Suprapubic skin (tissue), 4 donors: ENCODE results near the gene CKMT1B.
"Not testable (repeated sequence)": the region's sequence is repeated elsewhere in the genome, so short reads cannot be mapped to it uniquely, and the experiment has no call there.

Experiments
- CTCF ChIP-seq, 2 donors: fragments of 200-600 bp in 1 of 2; fragments of 450-650 bp in 1 of 2; sonication (generic) in 1 of 2; IDR thresholded peaks; one replicate each; pipeline ENCODE4 v1.5.1; 2016 to 2019; ENCODE audit warnings: antibody characterized with exemption in 2 of 2, mild to moderate bottlenecking in 1 of 2, moderate library complexity in 1 of 2
- EP300 ChIP-seq: sonication (generic); formaldehyde crosslinking; IDR thresholded peaks from one replicate; pipeline ENCODE4 v1.6.1; 2017; ENCODE audit warnings: antibody characterized with exemption
- POLR2A ChIP-seq, 2 donors: fragments of 450-650 bp; IDR thresholded peaks; one replicate each; pipeline ENCODE4 v1.6.1; 2017; ENCODE audit warnings: antibody characterized with exemption in 2 of 2, mild to moderate bottlenecking in 2 of 2, moderate library complexity in 2 of 2
- POLR2AphosphoS5 ChIP-seq, 3 donors: sonication (generic); formaldehyde crosslinking; IDR thresholded peaks; one replicate each; pipeline ENCODE4 v1.6.1; 2017; ENCODE audit warnings: antibody characterized with exemption in 3 of 3

GRCh38 chr15:43562753-43563152, 31.1 kb upstream of the CKMT1B start:
- not testable (repeated sequence) for TF ChIP-seq CTCF (IDR thresholded peaks at IDR 0.05); POLR2A (IDR thresholded peaks at IDR 0.05); POLR2AphosphoS5 (IDR thresholded peaks at IDR 0.05); EP300
